Lung (tissue), 12 donors: ENCODE data around the gene USH2A. TPM values are rescaled to one million over a fixed set of nuclear protein-coding genes. Genes with fewer than 3 reads are reported as not detected.

ENCODE experiments used
- ATAC-seq: fragments of 200-7000 bp; cut with Tn5 transposase; one replicate; pipeline ENCODE4 v1.9.1; 2020; ENCODE audit warnings: moderate number of reproducible peaks; ENCODE audit not compliant: insufficient read depth, low FRiP score
- DNase-seq, 3 donors: peaks; one replicate each; pipeline ENCODE4 v3.0.0-alpha.2; 2013 to 2017
- H3K27ac ChIP-seq, 2 donors: one replicate each; pipeline ENCODE4 v1.5.1; 2013; ENCODE audit warnings: mild to moderate bottlenecking in 2 of 2, moderate library complexity in 2 of 2, control low read depth in 1 of 2, inconsistent platforms in 1 of 2, low read depth in 1 of 2, low read length in 1 of 2
- H3K27me3 ChIP-seq, 3 donors: one replicate each; pipeline ENCODE4 v1.5.1; 2013; ENCODE audit warnings: low read length in 2 of 3; ENCODE audit not compliant: control insufficient read depth in 3 of 3, insufficient read depth in 3 of 3
- H3K36me3 ChIP-seq, 4 donors: one replicate each; pipeline ENCODE4 v1.5.1; 2013; ENCODE audit warnings: low read length in 4 of 4, mild to moderate bottlenecking in 1 of 4, moderate library complexity in 1 of 4; ENCODE audit not compliant: control insufficient read depth in 4 of 4, insufficient read depth in 4 of 4
- H3K4me1 ChIP-seq, 5 donors: one replicate each; pipeline ENCODE4 v1.5.1; 2013; ENCODE audit warnings: low read length in 5 of 5, mild to moderate bottlenecking in 2 of 5, moderate library complexity in 1 of 5; ENCODE audit not compliant: control insufficient read depth in 5 of 5, insufficient read depth in 5 of 5
- H3K4me3 ChIP-seq: one replicate; pipeline ENCODE4 v1.5.1; 2013; ENCODE audit warnings: mild to moderate bottlenecking, control low read depth, moderate library complexity
- H3K9ac ChIP-seq, 2 donors: one replicate each; pipeline ENCODE4 v1.5.1; 2013; ENCODE audit warnings: low read length in 2 of 2, control low read depth in 1 of 2; ENCODE audit not compliant: insufficient read depth in 1 of 2
- H3K9me3 ChIP-seq, 4 donors: one replicate each; pipeline ENCODE4 v1.5.1; 2013; ENCODE audit warnings: low read length in 3 of 4, mild to moderate bottlenecking in 1 of 4, moderate library complexity in 1 of 4; ENCODE audit not compliant: control insufficient read depth in 4 of 4, insufficient read depth in 3 of 4
- CTCF ChIP-seq: IDR thresholded peaks from 2 replicates; pipeline ENCODE4 v1.5.1; 2012; ENCODE audit warnings: mild to moderate bottlenecking; ENCODE audit errors: control extremely low read depth, extremely low read depth
- WGBS, 2 donors: extraction: QIAGEN DNeasy Blood & Tissue Kit; methylation state at CpG; one replicate each; pipeline ENCODE4 v1.1.7; 2013; 5-methylcytosine and 5-hydroxymethylcytosine counted together
- polyA plus RNA-seq, 2 donors: library from polyadenylated mRNA; stranded (reverse); fragments of 200-250 nt; gene quantifications; one replicate each; pipeline ENCODE4 v1.2.1, GENCODE V29; 2013
- total RNA-seq, 2 donors: library from RNA; depleted of rRNA in 1 of 2; stranded (reverse); fragments of >200 nt in 1 of 2; gene quantifications; one replicate each; pipeline ENCODE4 v1.2.1, GENCODE V29; 2014 to 2021
- donor health status: control.
- donor health status: control.
- donor health status: Bipolar disorder and iron deficiency.
- donor health status: healthy.
- donor health status: DM: yes; HTN: yes; CAD: no.

Gene USH2A
- total and polyA plus RNA-seq, 4 donors = under 0.01 to 0.11 TPM; not detected in 2

- no peaks in the 10 kb centered on the region for H3K36me3 ChIP-seq
- no peak overlapping the region for H3K4me3 ChIP-seq
- no peak for DNase-seq
- no peaks in the 10 kb centered on the region for H3K9me3 ChIP-seq
- no peak overlapping the region for H3K9ac ChIP-seq
- H3K27me3 ChIP-seq = no peaks in the 10 kb centered on the region
- no peaks in the 10 kb centered on the region for H3K4me1 ChIP-seq
- whole genome bisulfite sequencing, 2 donors = 84 to 87% methylated on average over 5 of the region's 5 CpGs
- TF ChIP-seq CTCF = no peak
- ATAC-seq = no peak
- H3K27ac ChIP-seq = no peak overlapping the region
Observed at GRCh38 chr1:216250861-216251260, 172.4 kb downstream of the USH2A start.

GRCh38 chr1:216248628-216249027 is 174.6 kb downstream of the USH2A start:
- Histone ChIP-seq H3K36me3 (no peaks in the 10 kb centered on the region), H3K27ac (no peak overlapping the region), H3K4me1 (no peaks in the 10 kb centered on the region), H3K4me3 (no peak overlapping the region), H3K9me3 (no peaks in the 10 kb centered on the region), H3K27me3 (no peaks in the 10 kb centered on the region), H3K9ac (no peak overlapping the region)
- ATAC-seq = no peak
- 83 to 92% methylated on average over 3 of the region's 3 CpGs for WGBS, 2 donors
- DNase-seq = no peak
- TF ChIP-seq CTCF = no peak

- H3K9ac ChIP-seq = no peak overlapping the region
- no peak overlapping the region for H3K4me3 ChIP-seq
- H3K4me1 ChIP-seq = no peaks in the 10 kb centered on the region
- WGBS, 2 donors = 84 to 92% methylated on average over 1 of the region's 1 CpG
- ATAC-seq (no peak), DNase-seq (no peak)
- H3K27ac ChIP-seq = no peak overlapping the region
- TF ChIP-seq CTCF = no peak
- H3K36me3 ChIP-seq = no peaks in the 10 kb centered on the region
- no peaks in the 10 kb centered on the region for H3K9me3 ChIP-seq
- no peaks in the 10 kb centered on the region for H3K27me3 ChIP-seq
Observed at GRCh38 chr1:216247937-216248336, 175.3 kb downstream of the USH2A start.

- Histone ChIP-seq H3K27ac (no peak overlapping the region), H3K4me3 (no peak overlapping the region), H3K4me1 (no peaks in the 10 kb centered on the region), H3K36me3 (no peaks in the 10 kb centered on the region), H3K9me3 (no peaks in the 10 kb centered on the region), H3K27me3 (no peaks in the 10 kb centered on the region), H3K9ac (no peak overlapping the region)
- 67% methylated on average over 4 of the region's 4 CpGs for WGBS, 2 donors
- no peak for DNase-seq
- ATAC-seq = no peak
- TF ChIP-seq CTCF = no peak
Observed at GRCh38 chr1:216246577-216247203, 176.6 kb downstream of the USH2A start.
